GM12878 (cell line): ENCODE results near the gene FCER1G. TPM values are rescaled to one million over a fixed set of nuclear protein-coding genes. Genes with fewer than 3 reads are reported as not detected.

ENCODE experiments used
- BHLHE40 ChIP-seq, 2 experiments: fragments of 450-650 bp in 1 of 2; IDR thresholded peaks; 2 replicates each; pipeline ENCODE4 v1.6.1; 2011 to 2017; ENCODE audit warnings: low read depth in 2 of 2, borderline replicate concordance in 1 of 2, improper control_type of control experiment in 1 of 2, low read length in 1 of 2, mild to moderate bottlenecking in 1 of 2
- BRCA1 ChIP-seq: IDR thresholded peaks from 2 replicates; pipeline ENCODE4 v1.6.1; 2011; ENCODE audit warnings: low read depth, low read length, improper control_type of control experiment
- CBX3 ChIP-seq: fragments of 200-600 bp; sonication (generic); IDR thresholded peaks from 2 replicates; pipeline ENCODE4 v1.6.1; 2016; ENCODE audit warnings: low read depth, borderline replicate concordance
- ESRRA ChIP-seq: IDR thresholded peaks from 2 replicates; pipeline ENCODE4 v1.6.1; 2012; ENCODE audit warnings: mild to moderate bottlenecking, low read length, improper control_type of control experiment
- EZH2 ChIP-seq: IDR thresholded peaks from 2 replicates; pipeline ENCODE4 v1.6.1; 2012; ENCODE audit warnings: low read depth, mild to moderate bottlenecking, control low read depth, inconsistent platforms, low read length, borderline replicate concordance; ENCODE audit not compliant: control insufficient read depth
- JUND ChIP-seq: IDR thresholded peaks from 2 replicates; pipeline ENCODE4 v1.6.1; 2012; ENCODE audit warnings: low read depth, mild to moderate bottlenecking, low read length, improper control_type of control experiment, moderate library complexity
- KDM1A ChIP-seq: fragments of 200-600 bp; sonication (generic); IDR thresholded peaks from 2 replicates; pipeline ENCODE4 v1.6.1; 2016; ENCODE audit warnings: borderline replicate concordance
- POLR2AphosphoS2 ChIP-seq: IDR thresholded peaks from 2 replicates; pipeline ENCODE4 v1.6.1; 2011; ENCODE audit warnings: low read depth, mild to moderate bottlenecking, low read length, improper control_type of control experiment, moderate library complexity
- RELA ChIP-seq: fragments of 450-650 bp; IDR thresholded peaks from 2 replicates; pipeline ENCODE4 v1.8.0; 2014; ENCODE audit warnings: borderline replicate concordance; ENCODE audit not compliant: partially characterized antibody
- SMAD5 ChIP-seq: IDR thresholded peaks from 2 replicates; pipeline ENCODE4 v1.6.1; 2016; ENCODE audit warnings: antibody characterized with exemption, low read depth
- SPI1 ChIP-seq: IDR thresholded peaks from 2 replicates; pipeline ENCODE4 v1.6.1; 2011; ENCODE audit warnings: low read depth, mild to moderate bottlenecking, low read length, moderate library complexity, borderline replicate concordance; ENCODE audit not compliant: insufficient read depth
- TCF12 ChIP-seq: IDR thresholded peaks from 2 replicates; pipeline ENCODE4 v1.6.1; 2011; ENCODE audit warnings: low read depth, mild to moderate bottlenecking, low read length
- TCF3 ChIP-seq: IDR thresholded peaks from 2 replicates; pipeline ENCODE4 v1.6.1; 2012; ENCODE audit warnings: low read depth, mild to moderate bottlenecking, low read length, borderline replicate concordance; ENCODE audit not compliant: insufficient read depth
- YBX1 ChIP-seq: fragments of 450-650 bp; IDR thresholded peaks from 2 replicates; pipeline ENCODE4 v1.6.1; 2016; ENCODE audit warnings: antibody characterized with exemption
- YY1 ChIP-seq: IDR thresholded peaks from 2 replicates; pipeline ENCODE4 v1.6.1; 2011; ENCODE audit warnings: low read depth, mild to moderate bottlenecking, low read length
- ZNF207 ChIP-seq: fragments of 450-650 bp; IDR thresholded peaks from 2 replicates; pipeline ENCODE4 v1.6.1; 2014; ENCODE audit warnings: antibody characterized with exemption, mild to moderate bottlenecking, borderline replicate concordance
- ZNF24 ChIP-seq: fragments of 450-650 bp; IDR thresholded peaks from 2 replicates; pipeline ENCODE4 v1.6.1; 2017; ENCODE audit warnings: antibody characterized with exemption, mild to moderate bottlenecking
- ZNF274 ChIP-seq: IDR thresholded peaks from one replicate; pipeline ENCODE4 v1.8.0; 2011; ENCODE audit not compliant: insufficient read length, insufficient read depth
- polyA plus RNA-seq, 11 experiments: library from polyadenylated mRNA; depleted of rRNA in 4 of 11; unstranded in 6 of 11; stranded (reverse) in 5 of 11; fragments of >200 nt; fragmentation: Nextera tagmentation in 4 of 11; fragmentation: Illumina TruSeq in 1 of 11; extraction: Ambion mirVana in 4 of 11; extraction: Trizol in 1 of 11; gene quantifications; 1 replicate in 1 of 11; 2 replicates in 10 of 11; pipeline versions ENCODE4 v1.2.1 to v1.2.3, GENCODE V29; 2011 to 2016; ENCODE audit warnings: inconsistent platforms in 2 of 11, missing spikeins in 2 of 11, low read depth in 1 of 11
- total RNA-seq, 4 experiments: library from RNA; depleted of rRNA in 3 of 4; stranded (reverse); fragments of >200 nt in 3 of 4; fragmentation: Illumina TruSeq in 1 of 4; extraction: Trizol in 1 of 4; gene quantifications; 2 replicates each; pipeline versions ENCODE4 v1.2.1 to v1.2.3, GENCODE V29; 2013 to 2021
- TF ChIP-seq, protein P1 (sequence below): fragments of 450-650 bp; IDR thresholded peaks from 2 replicates; pipeline ENCODE4 v1.6.1; 2014; ENCODE audit warnings: mild to moderate bottlenecking
- TF ChIP-seq, protein P2 (sequence below): IDR thresholded peaks from 2 replicates; pipeline ENCODE4 v1.6.1; 2012; ENCODE audit warnings: low read length, inconsistent platforms
- TF ChIP-seq, protein P3 (sequence below): IDR thresholded peaks from 2 replicates; pipeline ENCODE4 v1.6.1; 2011; ENCODE audit warnings: borderline replicate concordance, low read depth, mild to moderate bottlenecking, moderate library complexity, mixed read lengths, low read length; ENCODE audit not compliant: insufficient read depth; ENCODE audit errors: extremely low read length
- TF ChIP-seq, protein P4 (sequence below): fragments of 450-650 bp; formaldehyde crosslinking; IDR thresholded peaks from 2 replicates; pipeline ENCODE4 v1.5.0; 2022; ENCODE audit warnings: mild to moderate bottlenecking, missing genetic modification characterization
- TF ChIP-seq, protein P5 (sequence below): IDR thresholded peaks from 2 replicates; pipeline ENCODE4 v1.6.1; 2012; ENCODE audit warnings: low read depth, low read length, improper control_type of control experiment

The FCER1G gene
- total and polyA plus RNA-seq, 10 of the 15 experiments (the other 5 are each of a cell fraction or from before 2014, with no cell fraction given) = 0.40 to 1.9 (median 0.89) TPM

DNA sequence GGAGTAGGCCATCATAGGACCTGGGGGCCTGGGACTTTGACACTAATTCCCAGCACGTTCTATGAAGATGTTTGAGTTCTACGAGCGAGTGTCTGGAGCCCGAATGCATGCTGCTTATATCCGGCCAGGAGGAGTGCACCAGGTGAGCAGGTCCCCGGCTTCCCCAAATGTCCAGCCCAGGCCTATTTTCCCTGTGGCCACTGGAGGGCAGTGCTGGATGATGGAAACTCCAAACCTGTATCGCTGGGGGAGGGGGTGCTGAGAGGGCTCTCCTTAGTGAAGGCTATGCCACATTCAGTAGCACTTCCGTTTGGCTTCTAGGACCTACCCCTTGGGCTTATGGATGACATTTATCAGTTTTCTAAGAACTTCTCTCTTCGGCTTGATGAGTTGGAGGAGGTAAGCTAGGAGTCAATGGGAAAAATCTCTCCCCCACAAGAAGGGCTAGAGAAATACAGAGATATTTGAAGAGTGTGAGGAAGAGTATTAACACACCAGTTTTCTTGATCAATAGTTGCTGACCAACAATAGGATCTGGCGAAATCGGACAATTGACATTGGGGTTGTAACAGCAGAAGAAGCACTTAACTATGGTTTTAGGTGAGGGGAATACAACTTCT is 5.2 kb upstream of the FCER1G start (continued):
- no peak for TF ChIP-seq TCF3
- no peak for TF ChIP-seq CBX3
- TF ChIP-seq BRCA1 = no peak
- 0 out of 2 replicates have a peak, but pooled peaks have one; percentile 20 for TF ChIP-seq ZNF207
- TF ChIP-seq ZNF274 = no peak
- TF ChIP-seq BHLHE40 (IDR thresholded peaks at IDR 0.05; ENCODE audit: borderline replicate concordance in 1 of 2, low read depth in 2 of 2, low read length in 1 of 2) = 0 out of 4 replicates have a peak, but pooled peaks of 1 of the 2 experiments have one; percentile 14
- no peak for TF ChIP-seq TCF12
- TF ChIP-seq YBX1 = no peak
- TF ChIP-seq, protein P1, sequence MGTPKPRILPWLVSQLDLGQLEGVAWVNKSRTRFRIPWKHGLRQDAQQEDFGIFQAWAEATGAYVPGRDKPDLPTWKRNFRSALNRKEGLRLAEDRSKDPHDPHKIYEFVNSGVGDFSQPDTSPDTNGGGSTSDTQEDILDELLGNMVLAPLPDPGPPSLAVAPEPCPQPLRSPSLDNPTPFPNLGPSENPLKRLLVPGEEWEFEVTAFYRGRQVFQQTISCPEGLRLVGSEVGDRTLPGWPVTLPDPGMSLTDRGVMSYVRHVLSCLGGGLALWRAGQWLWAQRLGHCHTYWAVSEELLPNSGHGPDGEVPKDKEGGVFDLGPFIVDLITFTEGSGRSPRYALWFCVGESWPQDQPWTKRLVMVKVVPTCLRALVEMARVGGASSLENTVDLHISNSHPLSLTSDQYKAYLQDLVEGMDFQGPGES = no peak
- TF ChIP-seq, protein P2, sequence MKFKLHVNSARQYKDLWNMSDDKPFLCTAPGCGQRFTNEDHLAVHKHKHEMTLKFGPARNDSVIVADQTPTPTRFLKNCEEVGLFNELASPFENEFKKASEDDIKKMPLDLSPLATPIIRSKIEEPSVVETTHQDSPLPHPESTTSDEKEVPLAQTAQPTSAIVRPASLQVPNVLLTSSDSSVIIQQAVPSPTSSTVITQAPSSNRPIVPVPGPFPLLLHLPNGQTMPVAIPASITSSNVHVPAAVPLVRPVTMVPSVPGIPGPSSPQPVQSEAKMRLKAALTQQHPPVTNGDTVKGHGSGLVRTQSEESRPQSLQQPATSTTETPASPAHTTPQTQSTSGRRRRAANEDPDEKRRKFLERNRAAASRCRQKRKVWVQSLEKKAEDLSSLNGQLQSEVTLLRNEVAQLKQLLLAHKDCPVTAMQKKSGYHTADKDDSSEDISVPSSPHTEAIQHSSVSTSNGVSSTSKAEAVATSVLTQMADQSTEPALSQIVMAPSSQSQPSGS = no peak
- TF ChIP-seq SPI1 = peak; percentile 60; the same call in 1 of the 2 replicates
- TF ChIP-seq ESRRA = no peak
- no peak for TF ChIP-seq RELA
- TF ChIP-seq YY1 = peak; percentile 78
- TF ChIP-seq, protein P3, sequence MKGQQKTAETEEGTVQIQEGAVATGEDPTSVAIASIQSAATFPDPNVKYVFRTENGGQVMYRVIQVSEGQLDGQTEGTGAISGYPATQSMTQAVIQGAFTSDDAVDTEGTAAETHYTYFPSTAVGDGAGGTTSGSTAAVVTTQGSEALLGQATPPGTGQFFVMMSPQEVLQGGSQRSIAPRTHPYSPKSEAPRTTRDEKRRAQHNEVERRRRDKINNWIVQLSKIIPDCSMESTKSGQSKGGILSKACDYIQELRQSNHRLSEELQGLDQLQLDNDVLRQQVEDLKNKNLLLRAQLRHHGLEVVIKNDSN = no peak
- TF ChIP-seq POLR2AphosphoS2 = no peak
- TF ChIP-seq SMAD5 = no peak
- TF ChIP-seq, protein P4, sequence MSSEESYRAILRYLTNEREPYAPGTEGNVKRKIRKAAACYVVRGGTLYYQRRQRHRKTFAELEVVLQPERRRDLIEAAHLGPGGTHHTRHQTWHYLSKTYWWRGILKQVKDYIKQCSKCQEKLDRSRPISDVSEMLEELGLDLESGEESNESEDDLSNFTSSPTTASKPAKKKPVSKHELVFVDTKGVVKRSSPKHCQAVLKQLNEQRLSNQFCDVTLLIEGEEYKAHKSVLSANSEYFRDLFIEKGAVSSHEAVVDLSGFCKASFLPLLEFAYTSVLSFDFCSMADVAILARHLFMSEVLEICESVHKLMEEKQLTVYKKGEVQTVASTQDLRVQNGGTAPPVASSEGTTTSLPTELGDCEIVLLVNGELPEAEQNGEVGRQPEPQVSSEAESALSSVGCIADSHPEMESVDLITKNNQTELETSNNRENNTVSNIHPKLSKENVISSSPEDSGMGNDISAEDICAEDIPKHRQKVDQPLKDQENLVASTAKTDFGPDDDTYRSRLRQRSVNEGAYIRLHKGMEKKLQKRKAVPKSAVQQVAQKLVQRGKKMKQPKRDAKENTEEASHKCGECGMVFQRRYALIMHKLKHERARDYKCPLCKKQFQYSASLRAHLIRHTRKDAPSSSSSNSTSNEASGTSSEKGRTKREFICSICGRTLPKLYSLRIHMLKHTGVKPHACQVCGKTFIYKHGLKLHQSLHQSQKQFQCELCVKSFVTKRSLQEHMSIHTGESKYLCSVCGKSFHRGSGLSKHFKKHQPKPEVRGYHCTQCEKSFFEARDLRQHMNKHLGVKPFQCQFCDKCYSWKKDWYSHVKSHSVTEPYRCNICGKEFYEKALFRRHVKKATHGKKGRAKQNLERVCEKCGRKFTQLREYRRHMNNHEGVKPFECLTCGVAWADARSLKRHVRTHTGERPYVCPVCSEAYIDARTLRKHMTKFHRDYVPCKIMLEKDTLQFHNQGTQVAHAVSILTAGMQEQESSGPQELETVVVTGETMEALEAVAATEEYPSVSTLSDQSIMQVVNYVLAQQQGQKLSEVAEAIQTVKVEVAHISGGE (CRISPR knock-in tag) = no peak
- TF ChIP-seq, protein P5, sequence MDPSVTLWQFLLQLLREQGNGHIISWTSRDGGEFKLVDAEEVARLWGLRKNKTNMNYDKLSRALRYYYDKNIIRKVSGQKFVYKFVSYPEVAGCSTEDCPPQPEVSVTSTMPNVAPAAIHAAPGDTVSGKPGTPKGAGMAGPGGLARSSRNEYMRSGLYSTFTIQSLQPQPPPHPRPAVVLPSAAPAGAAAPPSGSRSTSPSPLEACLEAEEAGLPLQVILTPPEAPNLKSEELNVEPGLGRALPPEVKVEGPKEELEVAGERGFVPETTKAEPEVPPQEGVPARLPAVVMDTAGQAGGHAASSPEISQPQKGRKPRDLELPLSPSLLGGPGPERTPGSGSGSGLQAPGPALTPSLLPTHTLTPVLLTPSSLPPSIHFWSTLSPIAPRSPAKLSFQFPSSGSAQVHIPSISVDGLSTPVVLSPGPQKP = no peak
- TF ChIP-seq ZNF24 = 0 out of 2 replicates have a peak, but pooled peaks have one; percentile 19
- no peak for TF ChIP-seq KDM1A
- no peak for TF ChIP-seq EZH2
- TF ChIP-seq JUND = no peak
